Measurements from ENCODE around the gene MAP3K15. TPM values are rescaled to one million over a fixed set of nuclear protein-coding genes. Genes with fewer than 3 reads are reported as not detected.
A peak's percentile ranks its signal among the peaks of the same experiment; 100 is the strongest.

Gene MAP3K15
- total and polyA plus RNA-seq, 10 of the 15 experiments (the other 5 are each of a cell fraction or from before 2014, with no cell fraction given), result 0.03 to 0.16 TPM; not detected in 8

DNA sequence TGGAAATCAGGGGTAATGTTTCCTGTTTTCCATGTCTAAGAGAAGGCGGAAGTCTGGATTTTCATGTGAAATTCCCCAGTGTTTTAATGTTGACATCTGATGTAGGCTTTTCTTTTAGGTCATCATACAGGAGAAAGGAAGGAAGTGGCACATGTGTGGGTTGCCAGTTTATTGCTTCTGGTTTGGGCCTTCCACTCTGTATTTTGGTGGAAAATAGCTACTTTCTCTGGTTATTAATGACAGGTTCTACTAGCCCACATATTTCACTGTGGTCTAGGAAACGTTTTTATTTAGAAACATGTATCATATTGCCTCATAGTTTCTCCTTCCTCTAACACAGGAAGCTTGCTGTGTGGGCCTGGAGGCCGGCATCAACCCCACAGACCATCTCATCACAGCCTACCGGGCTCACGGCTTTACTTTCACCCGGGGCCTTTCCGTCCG lies 164.3 kb downstream of the MAP3K15 start (continued):
- TF ChIP-seq, protein P1, sequence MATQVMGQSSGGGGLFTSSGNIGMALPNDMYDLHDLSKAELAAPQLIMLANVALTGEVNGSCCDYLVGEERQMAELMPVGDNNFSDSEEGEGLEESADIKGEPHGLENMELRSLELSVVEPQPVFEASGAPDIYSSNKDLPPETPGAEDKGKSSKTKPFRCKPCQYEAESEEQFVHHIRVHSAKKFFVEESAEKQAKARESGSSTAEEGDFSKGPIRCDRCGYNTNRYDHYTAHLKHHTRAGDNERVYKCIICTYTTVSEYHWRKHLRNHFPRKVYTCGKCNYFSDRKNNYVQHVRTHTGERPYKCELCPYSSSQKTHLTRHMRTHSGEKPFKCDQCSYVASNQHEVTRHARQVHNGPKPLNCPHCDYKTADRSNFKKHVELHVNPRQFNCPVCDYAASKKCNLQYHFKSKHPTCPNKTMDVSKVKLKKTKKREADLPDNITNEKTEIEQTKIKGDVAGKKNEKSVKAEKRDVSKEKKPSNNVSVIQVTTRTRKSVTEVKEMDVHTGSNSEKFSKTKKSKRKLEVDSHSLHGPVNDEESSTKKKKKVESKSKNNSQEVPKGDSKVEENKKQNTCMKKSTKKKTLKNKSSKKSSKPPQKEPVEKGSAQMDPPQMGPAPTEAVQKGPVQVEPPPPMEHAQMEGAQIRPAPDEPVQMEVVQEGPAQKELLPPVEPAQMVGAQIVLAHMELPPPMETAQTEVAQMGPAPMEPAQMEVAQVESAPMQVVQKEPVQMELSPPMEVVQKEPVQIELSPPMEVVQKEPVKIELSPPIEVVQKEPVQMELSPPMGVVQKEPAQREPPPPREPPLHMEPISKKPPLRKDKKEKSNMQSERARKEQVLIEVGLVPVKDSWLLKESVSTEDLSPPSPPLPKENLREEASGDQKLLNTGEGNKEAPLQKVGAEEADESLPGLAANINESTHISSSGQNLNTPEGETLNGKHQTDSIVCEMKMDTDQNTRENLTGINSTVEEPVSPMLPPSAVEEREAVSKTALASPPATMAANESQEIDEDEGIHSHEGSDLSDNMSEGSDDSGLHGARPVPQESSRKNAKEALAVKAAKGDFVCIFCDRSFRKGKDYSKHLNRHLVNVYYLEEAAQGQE (IDR thresholded peaks at IDR 0.05; ENCODE audit: low read depth, low read length), result no peak
- TF ChIP-seq HDAC6 (IDR thresholded peaks at IDR 0.05; ENCODE audit: unreplicated experiment) (no peak), YBX1 (IDR thresholded peaks at IDR 0.05) (no peak), SPI1 (IDR thresholded peaks at IDR 0.05; ENCODE audit: borderline replicate concordance, insufficient read depth, low read depth, low read length) (no peak; the same call in 1 of the 2 replicates), YY1 (IDR thresholded peaks at IDR 0.05; ENCODE audit: low read depth, low read length) (no peak), SMC3 (IDR thresholded peaks at IDR 0.05; ENCODE audit: borderline replicate concordance, low read length) (no peak), JUNB (IDR thresholded peaks at IDR 0.05) (no peak; the same call in 1 of the 2 replicates), MYB (IDR thresholded peaks at IDR 0.05; ENCODE audit: borderline replicate concordance, low read depth, low read length) (no peak), BACH1 (IDR thresholded peaks at IDR 0.05; ENCODE audit: borderline replicate concordance) (no peak), BHLHE40 (IDR thresholded peaks at IDR 0.05; ENCODE audit: borderline replicate concordance in 1 of 2, low read depth in 2 of 2, low read length in 1 of 2) (no peak), NR2C1 (IDR thresholded peaks at IDR 0.05) (no peak), HDAC2 (IDR thresholded peaks at IDR 0.05) (no peak), CHD2 (IDR thresholded peaks at IDR 0.05; ENCODE audit: borderline replicate concordance, low read depth, low read length) (no peak), SMARCA5 (IDR thresholded peaks at IDR 0.05) (no peak), SMAD5 (IDR thresholded peaks at IDR 0.05; ENCODE audit: low read depth) (no peak), EP300 (IDR thresholded peaks at IDR 0.05; ENCODE audit: borderline replicate concordance in 1 of 2, control insufficient read depth in 1 of 2, low read depth in 2 of 2, low read length in 2 of 2) (no peak), ASH2L (IDR thresholded peaks at IDR 0.05; ENCODE audit: borderline replicate concordance, low read depth) (no peak), WRNIP1 (IDR thresholded peaks at IDR 0.05; ENCODE audit: borderline replicate concordance, low read depth, low read length) (no peak), NFYB (IDR thresholded peaks at IDR 0.05; ENCODE audit: insufficient read depth, low read depth, low read length) (no peak), ZNF217 (IDR thresholded peaks at IDR 0.05) (no peak), ZBED1 (IDR thresholded peaks at IDR 0.05; ENCODE audit: borderline replicate concordance) (no peak; the same call in 1 of the 2 replicates), IKZF2 (IDR thresholded peaks at IDR 0.05) (peak; percentile 48 to 60; a peak in 3 of 4 replicates), SIN3A (IDR thresholded peaks at IDR 0.05; ENCODE audit: low read depth, low read length) (no peak), IKZF1 (conservative IDR thresholded peaks at IDR 0.05) (peak; percentile 71), STAT3 (IDR thresholded peaks at IDR 0.05; ENCODE audit: low read depth, low read length) (no peak), RAD51 (IDR thresholded peaks at IDR 0.05) (no peak)
- TF ChIP-seq, protein P2, sequence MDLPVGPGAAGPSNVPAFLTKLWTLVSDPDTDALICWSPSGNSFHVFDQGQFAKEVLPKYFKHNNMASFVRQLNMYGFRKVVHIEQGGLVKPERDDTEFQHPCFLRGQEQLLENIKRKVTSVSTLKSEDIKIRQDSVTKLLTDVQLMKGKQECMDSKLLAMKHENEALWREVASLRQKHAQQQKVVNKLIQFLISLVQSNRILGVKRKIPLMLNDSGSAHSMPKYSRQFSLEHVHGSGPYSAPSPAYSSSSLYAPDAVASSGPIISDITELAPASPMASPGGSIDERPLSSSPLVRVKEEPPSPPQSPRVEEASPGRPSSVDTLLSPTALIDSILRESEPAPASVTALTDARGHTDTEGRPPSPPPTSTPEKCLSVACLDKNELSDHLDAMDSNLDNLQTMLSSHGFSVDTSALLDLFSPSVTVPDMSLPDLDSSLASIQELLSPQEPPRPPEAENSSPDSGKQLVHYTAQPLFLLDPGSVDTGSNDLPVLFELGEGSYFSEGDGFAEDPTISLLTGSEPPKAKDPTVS (IDR thresholded peaks at IDR 0.05; ENCODE audit: low read depth, low read length), result no peak
